ENCODE measurements around the gene LHFPL6.

The LHFPL6 gene

DNA sequence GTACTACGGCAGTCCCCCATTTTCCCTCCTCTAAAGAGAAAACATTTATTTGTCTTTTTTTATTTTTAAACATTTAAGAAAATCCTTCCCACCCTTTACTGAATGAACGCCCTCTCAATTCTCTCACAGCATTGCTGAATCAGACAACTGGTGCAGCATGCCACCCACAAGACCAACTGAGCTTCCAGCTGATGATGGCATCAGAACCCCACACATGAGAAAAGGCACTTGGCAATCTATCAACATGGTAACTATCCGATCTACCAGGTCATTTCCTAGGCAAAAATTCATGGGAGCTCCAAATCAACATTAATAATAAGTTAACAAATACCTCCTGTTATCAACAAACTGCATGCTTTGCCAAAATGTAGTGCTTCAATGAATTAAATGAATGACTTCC is 43.1 kb downstream of the LHFPL6 start:
- no peak overlapping the region for H3K4me3 ChIP-seq (ENCODE audit: severe bottlenecking)

GRCh38 chr13:39557285-39557955 is 45.6 kb downstream of the LHFPL6 start:
- ATAC-seq (ENCODE audit: low read depth), result no peak
- TF ChIP-seq CTCF (IDR thresholded peaks at IDR 0.05; ENCODE audit: poor library complexity, severe bottlenecking), result no peak

More for the DNA sequence above, 43.1 kb downstream of the LHFPL6 start:
- ATAC-seq (ENCODE audit: low read depth) (no peak), DNase-seq (ENCODE audit: low spot score) (no peak)
- Histone ChIP-seq H3K9me3 (ENCODE audit: severe bottlenecking) (no peaks in the 10 kb centered on the region), H3K27ac (ENCODE audit: poor library complexity, severe bottlenecking) (no peak overlapping the region), H3K4me1 (ENCODE audit: insufficient read depth, poor library complexity, severe bottlenecking) (peaks cover 30% of the 10 kb centered on the region), H3K36me3 (ENCODE audit: low read depth) (no peaks in the 10 kb centered on the region), H3K27me3 (ENCODE audit: insufficient read depth, poor library complexity, severe bottlenecking) (no peaks in the 10 kb centered on the region)
- TF ChIP-seq CTCF (IDR thresholded peaks at IDR 0.05; ENCODE audit: poor library complexity, severe bottlenecking), result no peak

DNA sequence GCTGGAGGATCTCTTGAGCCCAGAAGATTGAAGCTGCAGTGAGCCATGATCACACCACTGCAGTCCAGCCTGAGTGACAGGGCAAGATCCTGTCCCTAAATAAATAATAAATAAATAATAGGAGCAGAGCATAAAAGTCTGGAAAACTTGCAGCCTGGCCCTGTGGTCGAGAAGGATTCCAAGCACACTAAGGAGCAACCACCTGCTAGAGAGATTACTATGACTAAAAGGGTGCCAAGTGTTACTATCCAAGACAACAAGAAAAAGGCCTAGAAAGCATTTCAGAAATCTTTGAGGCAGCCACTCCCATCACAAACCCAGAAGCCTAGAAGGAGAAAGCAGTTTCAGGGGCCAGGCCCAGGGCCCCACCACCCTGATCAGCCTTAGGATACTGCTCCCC is 46.1 kb downstream of the LHFPL6 start:
- no peaks in the 10 kb centered on the region for H3K9me3 ChIP-seq (ENCODE audit: severe bottlenecking)
- TF ChIP-seq CTCF (IDR thresholded peaks at IDR 0.05; ENCODE audit: poor library complexity, severe bottlenecking), result no peak
- no peaks in the 10 kb centered on the region for H3K36me3 ChIP-seq (ENCODE audit: low read depth)
- H3K27me3 ChIP-seq (ENCODE audit: insufficient read depth, poor library complexity, severe bottlenecking), result no peaks in the 10 kb centered on the region
- no peak overlapping the region for H3K27ac ChIP-seq (ENCODE audit: poor library complexity, severe bottlenecking)
- no peak for ATAC-seq (ENCODE audit: low read depth)
- H3K4me3 ChIP-seq (ENCODE audit: severe bottlenecking), result no peak overlapping the region
- H3K4me1 ChIP-seq (ENCODE audit: insufficient read depth, poor library complexity, severe bottlenecking), result peaks cover 3% of the 10 kb centered on the region
- no peak for DNase-seq (ENCODE audit: low spot score)

More at GRCh38 chr13:39557285-39557955, 45.6 kb downstream of the LHFPL6 start:
- Histone ChIP-seq H3K27ac (ENCODE audit: poor library complexity, severe bottlenecking) (no peak overlapping the region), H3K4me3 (ENCODE audit: severe bottlenecking) (no peak overlapping the region), H3K27me3 (ENCODE audit: insufficient read depth, poor library complexity, severe bottlenecking) (no peaks in the 10 kb centered on the region), H3K36me3 (ENCODE audit: low read depth) (no peaks in the 10 kb centered on the region), H3K4me1 (ENCODE audit: insufficient read depth, poor library complexity, severe bottlenecking) (peaks cover 6% of the 10 kb centered on the region), H3K9me3 (ENCODE audit: severe bottlenecking) (no peaks in the 10 kb centered on the region)
- DNase-seq (ENCODE audit: low spot score), result no peak

DNA sequence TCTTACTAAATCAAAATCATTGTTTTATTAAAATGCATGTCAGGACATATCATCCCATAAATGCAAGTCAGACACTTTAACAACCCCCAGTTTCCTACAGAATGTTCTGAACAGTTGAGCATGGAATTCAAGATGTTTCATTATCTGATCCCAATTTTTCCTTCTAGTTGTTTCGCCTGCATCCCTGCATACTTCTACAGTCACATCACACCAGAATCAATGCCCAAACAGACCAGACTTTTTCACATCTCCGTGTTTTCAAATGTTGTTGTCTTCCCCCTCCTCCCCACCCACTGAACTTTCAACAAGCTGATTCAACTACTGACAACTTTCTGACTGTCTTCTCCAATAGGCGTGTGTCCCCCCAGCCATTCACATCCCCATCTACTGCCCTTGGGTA is 48.6 kb downstream of the LHFPL6 start:
- TF ChIP-seq CTCF (IDR thresholded peaks at IDR 0.05; ENCODE audit: poor library complexity, severe bottlenecking), result no peak
- H3K36me3 ChIP-seq (ENCODE audit: low read depth), result no peaks in the 10 kb centered on the region
- no peak for ATAC-seq (ENCODE audit: low read depth)
- H3K4me3 ChIP-seq (ENCODE audit: severe bottlenecking), result no peak overlapping the region
- DNase-seq (ENCODE audit: low spot score), result no peak
- H3K27ac ChIP-seq (ENCODE audit: poor library complexity, severe bottlenecking), result no peak overlapping the region
- H3K4me1 ChIP-seq (ENCODE audit: insufficient read depth, poor library complexity, severe bottlenecking), result no peaks in the 10 kb centered on the region
- H3K9me3 ChIP-seq (ENCODE audit: severe bottlenecking), result no peaks in the 10 kb centered on the region
- H3K27me3 ChIP-seq (ENCODE audit: insufficient read depth, poor library complexity, severe bottlenecking), result no peaks in the 10 kb centered on the region

DNA sequence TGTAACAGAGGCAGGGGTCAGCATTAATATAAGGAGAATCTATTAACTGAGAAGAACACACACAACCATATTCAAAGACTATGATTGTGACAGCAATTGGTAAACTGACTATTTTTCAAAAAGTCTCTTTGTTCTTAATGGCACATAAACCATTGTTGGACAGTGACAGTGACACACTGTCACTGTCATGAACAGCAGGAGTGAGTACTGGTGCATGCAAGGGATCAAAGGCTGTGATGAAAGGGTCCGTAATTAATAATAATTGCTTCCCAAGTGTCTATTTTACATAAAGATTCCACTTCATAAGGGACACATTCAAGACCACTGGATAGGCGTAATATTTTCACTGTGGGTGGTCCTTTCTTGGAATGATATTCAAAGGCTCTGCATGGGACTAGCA is 50.7 kb downstream of the LHFPL6 start:
- H3K4me3 ChIP-seq (ENCODE audit: severe bottlenecking), result no peak overlapping the region
- no peak for ATAC-seq (ENCODE audit: low read depth)
- no peaks in the 10 kb centered on the region for H3K27me3 ChIP-seq (ENCODE audit: insufficient read depth, poor library complexity, severe bottlenecking)
- no peaks in the 10 kb centered on the region for H3K36me3 ChIP-seq (ENCODE audit: low read depth)
- no peak for TF ChIP-seq CTCF (IDR thresholded peaks at IDR 0.05; ENCODE audit: poor library complexity, severe bottlenecking)
- DNase-seq (ENCODE audit: low spot score), result no peak
- H3K27ac ChIP-seq (ENCODE audit: poor library complexity, severe bottlenecking), result no peak overlapping the region
- no peaks in the 10 kb centered on the region for H3K9me3 ChIP-seq (ENCODE audit: severe bottlenecking)
- no peaks in the 10 kb centered on the region for H3K4me1 ChIP-seq (ENCODE audit: insufficient read depth, poor library complexity, severe bottlenecking)
